Endometrium (tissue), 2 donors: Measurements from ENCODE around the gene SLC8B1.

Experiments used
- FAIRE-seq: peaks from 2 replicates; lab custom pipeline; 2012; peaks lifted over from hg19 to GRCh38; lab: Jason Lieb, UNC
- donor health status: control.
- donor health status: control.

The SLC8B1 gene

GRCh38 chr12:113269257-113269943 is 65.5 kb downstream of the SLC8B1 start:
- no peak for FAIRE-seq

- no peak for FAIRE-seq
Measured at GRCh38 chr12:113268621-113269020, 66.3 kb downstream of the SLC8B1 start.

- no peak for FAIRE-seq
Measured at GRCh38 chr12:113268136-113268535, 66.8 kb downstream of the SLC8B1 start.

DNA sequence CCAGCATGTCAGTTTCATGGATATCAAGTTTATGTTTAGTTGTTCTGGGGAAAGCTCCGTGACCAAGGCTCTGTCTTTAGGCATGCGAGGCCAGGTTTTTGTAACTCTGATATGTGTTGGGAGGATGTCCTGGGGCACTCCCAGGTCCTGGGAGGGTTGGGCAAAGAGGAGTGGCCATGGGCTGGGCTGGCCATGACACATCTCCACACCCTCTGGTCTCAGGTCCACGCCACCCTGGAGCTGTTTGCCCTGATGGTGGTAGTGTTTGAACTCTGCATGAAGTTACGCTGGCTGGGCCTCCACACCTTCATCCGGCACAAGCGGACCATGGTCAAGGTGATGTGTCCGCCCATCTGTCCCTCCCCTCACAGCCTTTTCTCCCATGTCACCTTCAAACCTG is 67.3 kb downstream of the SLC8B1 start:
- no peak for FAIRE-seq

GRCh38 chr12:113266106-113266895 is 68.6 kb downstream of the SLC8B1 start:
- FAIRE-seq, result no peak

GRCh38 chr12:113263431-113263963 is 71.4 kb downstream of the SLC8B1 start:
- FAIRE-seq, result no peak

DNA sequence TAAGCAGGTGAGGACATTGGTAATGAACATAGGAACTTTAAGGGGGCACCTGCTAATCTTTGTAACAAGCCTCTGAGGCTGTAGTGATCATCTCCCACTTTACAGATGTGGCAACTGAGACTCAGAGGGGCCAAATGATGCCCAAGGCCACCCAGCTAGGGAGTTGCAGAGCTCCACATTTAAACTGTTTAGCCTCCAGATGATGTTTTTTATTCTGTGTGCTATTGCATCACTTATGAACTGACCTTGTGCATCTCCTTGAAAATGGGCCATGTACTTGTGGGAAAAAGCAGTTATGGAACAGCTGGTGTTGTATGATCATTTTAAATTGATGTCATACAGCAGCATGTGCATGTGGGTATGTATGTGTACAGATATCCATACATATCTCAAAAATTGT is 72.2 kb downstream of the SLC8B1 start:
- FAIRE-seq, result no peak

- no peak for FAIRE-seq
Measured at GRCh38 chr12:113261847-113262470, 73.0 kb downstream of the SLC8B1 start.

DNA sequence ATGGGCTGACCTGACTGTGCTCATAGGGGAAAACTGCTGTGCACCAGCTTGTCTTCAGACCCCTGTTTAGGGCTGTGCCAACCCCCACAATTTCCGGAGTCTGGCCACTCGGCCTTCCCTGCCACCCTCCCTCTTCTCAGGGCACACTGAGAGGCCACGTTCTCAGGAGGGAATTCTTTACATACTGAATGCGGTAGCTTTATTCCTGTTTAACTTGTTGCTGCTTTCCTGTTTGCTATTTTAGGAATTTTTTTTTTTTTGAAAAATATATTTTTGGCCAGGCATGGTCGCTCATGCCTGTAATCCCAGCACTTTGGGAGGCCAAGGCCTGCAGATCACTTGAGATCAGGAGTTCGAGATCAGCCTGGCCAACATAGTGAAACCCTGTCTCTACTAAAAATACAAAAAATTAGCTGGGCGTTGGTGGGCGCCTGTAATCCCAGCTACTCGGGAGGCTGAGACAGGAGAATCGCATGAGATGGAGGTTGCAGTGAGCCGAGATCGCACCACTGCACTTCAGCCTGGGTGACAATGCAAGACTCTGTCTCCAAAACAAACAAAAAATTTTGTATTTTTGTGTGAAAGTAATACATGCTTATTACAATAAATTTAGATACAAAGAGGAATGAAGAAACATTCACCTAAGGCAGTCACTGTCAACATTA is 74.1 kb downstream of the SLC8B1 start:
- FAIRE-seq, result no peak

GRCh38 chr12:113260127-113260526 is 74.8 kb downstream of the SLC8B1 start:
- no peak for FAIRE-seq

GRCh38 chr12:113257564-113257963 is 77.3 kb downstream of the SLC8B1 start:
- FAIRE-seq, result no peak

DNA sequence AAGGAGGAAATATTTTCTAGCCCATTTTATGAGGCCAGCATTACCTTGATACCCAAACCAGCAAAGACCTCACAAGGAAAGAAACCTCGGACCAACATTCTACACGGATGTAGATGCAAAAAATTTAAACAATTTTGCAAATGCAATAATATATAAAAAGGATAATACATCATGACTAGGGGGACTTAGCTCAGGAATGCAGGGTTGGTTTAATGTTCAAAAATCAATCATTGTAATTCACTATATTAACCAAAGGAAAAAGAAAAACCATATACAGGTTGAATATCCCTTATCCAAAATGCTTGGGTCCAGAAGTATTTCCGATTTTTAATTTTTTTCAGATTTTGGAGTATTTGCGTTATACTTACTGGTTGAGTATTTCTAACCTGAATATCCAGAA is 80.6 kb downstream of the SLC8B1 start:
- FAIRE-seq, result no peak

DNA sequence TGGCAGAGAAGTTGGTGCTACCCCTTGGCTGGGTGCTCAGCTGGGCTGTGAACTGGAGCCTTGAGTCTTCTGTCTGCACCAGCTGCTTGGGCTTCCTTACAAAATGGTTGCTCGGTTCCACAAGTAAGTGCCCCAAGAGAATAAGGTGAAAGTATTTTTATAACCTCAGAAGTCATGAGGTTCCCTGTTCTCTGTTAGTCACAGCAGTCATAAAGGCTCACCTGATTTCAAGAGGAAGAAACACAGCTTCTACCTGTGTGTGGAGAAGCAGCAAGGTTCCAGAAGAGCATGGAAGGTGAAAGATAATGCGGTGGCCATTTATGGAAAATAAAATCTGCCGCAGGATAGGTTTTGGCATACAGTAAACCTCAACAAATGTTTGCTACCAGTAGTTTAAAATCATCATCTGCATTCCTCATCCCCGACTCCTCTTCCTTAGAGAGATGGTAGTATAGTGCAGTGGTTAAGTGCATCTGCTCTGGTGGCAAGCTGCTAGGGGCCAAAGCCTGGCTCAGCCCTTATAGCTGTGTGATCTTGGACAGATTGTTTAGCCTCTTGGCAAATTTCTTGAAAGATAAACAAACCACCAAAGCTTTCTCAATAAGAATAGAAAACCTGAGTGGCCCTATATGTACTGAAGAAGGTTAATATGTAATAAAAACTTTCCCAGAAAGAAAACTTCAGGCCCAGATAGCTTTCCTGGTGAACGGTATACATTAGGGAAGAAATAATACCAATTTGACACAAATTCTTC is 81.2 kb downstream of the SLC8B1 start:
- no peak for FAIRE-seq

DNA sequence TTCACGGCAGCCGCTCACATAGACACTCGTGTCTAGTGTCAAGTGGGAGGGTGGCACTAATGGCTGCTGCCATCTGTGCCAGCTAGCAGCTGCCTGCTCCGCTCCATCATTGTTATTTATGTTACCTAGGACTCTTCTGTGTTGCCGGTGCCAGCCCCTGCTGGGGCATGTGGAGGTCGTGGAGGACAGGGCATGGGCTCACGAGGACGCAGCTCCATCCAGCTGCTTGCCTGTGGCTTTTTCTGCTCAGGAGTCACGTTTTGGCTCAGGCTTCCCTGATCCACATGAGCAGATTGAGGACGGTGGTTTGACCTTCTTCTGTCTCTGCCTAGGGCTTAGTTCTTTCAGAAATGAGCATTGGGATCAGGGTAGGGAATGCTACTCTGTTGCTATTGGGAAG is 82.4 kb downstream of the SLC8B1 start:
- FAIRE-seq, result no peak

DNA sequence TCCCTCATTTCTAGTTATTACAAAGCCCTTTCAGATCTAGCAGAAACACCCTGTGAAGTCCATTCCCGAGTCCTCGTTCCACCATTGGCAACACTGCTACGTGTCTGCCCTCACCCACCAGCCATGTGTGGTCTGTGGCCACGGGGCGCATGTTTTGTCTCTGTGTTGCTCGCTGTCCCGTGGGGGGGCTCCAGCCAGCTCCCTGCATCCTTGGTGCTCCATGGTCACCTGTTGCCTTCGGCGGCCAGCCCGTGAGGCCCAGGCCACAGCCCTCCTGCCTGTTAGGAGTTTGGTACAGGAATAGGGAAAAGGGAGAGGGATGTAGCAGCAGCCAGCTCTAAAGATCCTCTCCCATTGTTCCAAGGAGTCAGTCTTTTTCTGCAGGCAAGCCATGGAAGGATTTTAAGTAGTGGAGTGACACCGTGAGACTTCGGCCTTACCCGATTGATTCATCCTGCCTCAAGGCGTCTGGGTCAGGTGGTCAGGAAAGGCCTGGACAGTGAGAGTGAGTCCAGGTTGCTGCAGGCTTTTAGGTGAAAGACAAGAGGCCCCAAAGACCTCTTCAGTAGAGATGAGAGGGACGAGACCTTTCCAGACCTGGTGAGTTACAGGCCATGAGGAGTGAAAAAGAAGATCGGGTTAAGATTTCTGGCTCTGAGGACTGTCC is 83.4 kb downstream of the SLC8B1 start:
- no peak for FAIRE-seq

DNA sequence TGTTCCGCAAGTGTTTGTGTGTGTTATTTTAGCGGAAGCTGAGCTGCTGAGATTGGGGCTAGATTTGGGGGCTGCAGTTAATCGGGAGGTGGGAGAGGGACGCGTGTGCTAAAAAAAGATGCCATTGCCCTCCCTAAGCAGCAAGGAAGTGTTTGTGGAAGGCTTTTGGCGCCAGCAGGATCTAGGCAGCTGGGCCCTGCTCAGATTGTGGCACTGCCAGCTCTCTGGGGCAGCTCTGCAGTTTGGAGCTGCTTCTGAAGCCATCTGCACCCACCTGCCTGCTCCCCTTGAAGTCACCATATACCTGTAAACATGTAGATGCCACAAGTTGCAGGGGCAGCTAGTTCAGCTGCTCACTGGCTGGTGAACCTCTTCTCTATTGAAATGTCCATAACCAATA is 84.9 kb downstream of the SLC8B1 start:
- FAIRE-seq, result no peak

- no peak for FAIRE-seq
Measured at GRCh38 chr12:113249546-113249945, 85.4 kb downstream of the SLC8B1 start.

GRCh38 chr12:113248842-113249435 is 86.0 kb downstream of the SLC8B1 start:
- FAIRE-seq, result no peak
